ENCODE results near the gene ERC2. TPM values are rescaled to one million over a fixed set of nuclear protein-coding genes. Genes with fewer than 3 reads are reported as not detected.

ERC2 gene
- total RNA-seq, 2 experiments from 2014 or later = not detected

- Histone ChIP-seq H3K9me2 (ENCODE audit: insufficient read depth, low read length) (no peaks in the 10 kb centered on the region), H3K4me1 (ENCODE audit: insufficient read depth, low read length, poor library complexity, severe bottlenecking) (no peaks in the 10 kb centered on the region), H3K79me2 (ENCODE audit: insufficient read depth, low read depth, low read length) (no peaks in the 10 kb centered on the region), H3K4me2 (ENCODE audit: low read length) (no peak overlapping the region), H3K4me3 (ENCODE audit: low read depth, low read length, poor library complexity, severe bottlenecking) (no peak overlapping the region), H4K20me1 (ENCODE audit: insufficient read depth, low read length) (no peaks in the 10 kb centered on the region), H2AFZ (ENCODE audit: low read length) (no peak overlapping the region), H3K36me3 (ENCODE audit: insufficient read depth, low read length) (no peaks in the 10 kb centered on the region), H3K27ac (ENCODE audit: low read depth, low read length, poor library complexity, severe bottlenecking) (no peak overlapping the region), H3K9me3 (ENCODE audit: low read length) (no peaks in the 10 kb centered on the region)
- no TSS peak for BruUV-seq (replicated peaks)
- intact Hi-C loops (cut with micrococcal nuclease; ENCODE audit: unreplicated experiment) = no loop called here
- TF ChIP-seq EZH2phosphoT487 (IDR thresholded peaks at IDR 0.05; ENCODE audit: borderline replicate concordance, low read depth, low read length) (no peak), CTCF (conservative IDR thresholded peaks at IDR 0.05; ENCODE audit: low read length) (no peak)
- DNase-seq (ENCODE audit: low spot score) = no peak
- ChIA-PET CTCF (ENCODE audit: unreplicated experiment) (no interaction called here), POLR2A (interaction anchor here (0.5 to 0.9 kb wide), 3 partner anchors 106 to 424 kb away, joined by 3 read pairs; no protein-coding TSS in a partner anchor)
Observed at GRCh38 chr3:55858302-55858701, 610.0 kb downstream of the ERC2 start.

- ChIA-PET POLR2A (no interaction called here), CTCF (ENCODE audit: unreplicated experiment) (no interaction called here)
- Histone ChIP-seq H3K36me3 (ENCODE audit: insufficient read depth, low read length) (no peaks in the 10 kb centered on the region), H3K4me1 (ENCODE audit: insufficient read depth, low read length, poor library complexity, severe bottlenecking) (no peaks in the 10 kb centered on the region), H4K20me1 (ENCODE audit: insufficient read depth, low read length) (no peaks in the 10 kb centered on the region), H2AFZ (ENCODE audit: low read length) (no peak overlapping the region), H3K79me2 (ENCODE audit: insufficient read depth, low read depth, low read length) (no peaks in the 10 kb centered on the region), H3K4me2 (ENCODE audit: low read length) (no peak overlapping the region), H3K9me3 (ENCODE audit: low read length) (no peaks in the 10 kb centered on the region), H3K27ac (ENCODE audit: low read depth, low read length, poor library complexity, severe bottlenecking) (no peak overlapping the region), H3K4me3 (ENCODE audit: low read depth, low read length, poor library complexity, severe bottlenecking) (no peak overlapping the region), H3K9me2 (ENCODE audit: insufficient read depth, low read length) (no peaks in the 10 kb centered on the region)
- TF ChIP-seq EZH2phosphoT487 (IDR thresholded peaks at IDR 0.05; ENCODE audit: borderline replicate concordance, low read depth, low read length) (no peak), CTCF (conservative IDR thresholded peaks at IDR 0.05; ENCODE audit: low read length) (no peak)
- no peak for DNase-seq (ENCODE audit: low spot score)
- BruUV-seq (replicated peaks) = no TSS peak
- intact Hi-C loops (cut with micrococcal nuclease; ENCODE audit: unreplicated experiment) = no loop called here
Observed at GRCh38 chr3:55857633-55858032, 610.6 kb downstream of the ERC2 start.

GRCh38 chr3:55855311-55855710, 613.0 kb downstream of the ERC2 start:
- H3K79me2 ChIP-seq (ENCODE audit: insufficient read depth, low read depth, low read length) = no peaks in the 10 kb centered on the region
- H4K20me1 ChIP-seq (ENCODE audit: insufficient read depth, low read length) = no peaks in the 10 kb centered on the region
- H2AFZ ChIP-seq (ENCODE audit: low read length) = no peak overlapping the region
- ChIA-PET POLR2A (no interaction called here), CTCF (ENCODE audit: unreplicated experiment) (no interaction called here)
- intact Hi-C loops (cut with micrococcal nuclease; ENCODE audit: unreplicated experiment) = no loop called here
- no peak overlapping the region for H3K27ac ChIP-seq (ENCODE audit: low read depth, low read length, poor library complexity, severe bottlenecking)
- no peak for DNase-seq (ENCODE audit: low spot score)
- H3K36me3 ChIP-seq (ENCODE audit: insufficient read depth, low read length) = no peaks in the 10 kb centered on the region
- H3K4me1 ChIP-seq (ENCODE audit: insufficient read depth, low read length, poor library complexity, severe bottlenecking) = no peaks in the 10 kb centered on the region
- H3K9me2 ChIP-seq (ENCODE audit: insufficient read depth, low read length) = no peaks in the 10 kb centered on the region
- TF ChIP-seq EZH2phosphoT487 (IDR thresholded peaks at IDR 0.05; ENCODE audit: borderline replicate concordance, low read depth, low read length) (no peak), CTCF (conservative IDR thresholded peaks at IDR 0.05; ENCODE audit: low read length) (no peak)
- no TSS peak for BruUV-seq (replicated peaks)
- no peaks in the 10 kb centered on the region for H3K9me3 ChIP-seq (ENCODE audit: low read length)
- no peak overlapping the region for H3K4me3 ChIP-seq (ENCODE audit: low read depth, low read length, poor library complexity, severe bottlenecking)
- no peak overlapping the region for H3K4me2 ChIP-seq (ENCODE audit: low read length)

All from OCI-LY7 (cell line).